Neural cell (in vitro differentiated cells): ENCODE measurements around the gene NOL4L. TPM values are rescaled to one million over a fixed set of nuclear protein-coding genes. Genes with fewer than 3 reads are reported as not detected.

ENCODE experiments used
- H2AFZ ChIP-seq: fragments of 200-600, 300-800 bp; sonication (generic), shearing (Covaris generic); 2 replicates; pipeline ENCODE4 v1.6.0; 2014; ENCODE audit warnings: low read depth, mild to moderate bottlenecking, antibody characterized with exemption, low read length, moderate library complexity
- H3F3A ChIP-seq: fragments of 200-600 bp; shearing (Covaris generic); 2 replicates; pipeline ENCODE4 v1.6.1; 2016; ENCODE audit warnings: mild to moderate bottlenecking, moderate library complexity, mixed read lengths, antibody characterized with exemption, low read length; ENCODE audit not compliant: insufficient read depth, poor library complexity, severe bottlenecking
- H3K27ac ChIP-seq: fragments of 200-600, 300-800 bp; sonication (generic), shearing (Covaris generic); 2 replicates; pipeline ENCODE4 v1.5.1; 2014; ENCODE audit warnings: mild to moderate bottlenecking, low read length, moderate library complexity
- H3K27me3 ChIP-seq: fragments of 300-800, 200-600 bp; sonication (generic), shearing (Covaris generic); 2 replicates; pipeline ENCODE4 v1.6.0; 2014; ENCODE audit warnings: mild to moderate bottlenecking, low read depth, low read length, moderate library complexity; ENCODE audit not compliant: insufficient read depth
- H3K36me3 ChIP-seq: fragments of 300-800, 200-600 bp; sonication (generic), shearing (Covaris generic); 2 replicates; pipeline ENCODE4 v1.5.1; 2014; ENCODE audit warnings: mild to moderate bottlenecking, antibody characterized with exemption, low read length, moderate library complexity; ENCODE audit not compliant: insufficient read depth
- H3K4me2 ChIP-seq: fragments of 300-800, 200-600 bp; sonication (generic), shearing (Covaris generic); 2 replicates; pipeline ENCODE4 v1.6.0; 2014; ENCODE audit warnings: mild to moderate bottlenecking, low read length
- H3K4me3 ChIP-seq: fragments of 300-800, 200-600 bp; sonication (generic), shearing (Covaris generic); 2 replicates; pipeline ENCODE4 v1.5.1; 2014; ENCODE audit warnings: mild to moderate bottlenecking, low read length, moderate library complexity
- H3K79me2 ChIP-seq: fragments of 200-600 bp; shearing (Covaris generic); replicated peaks from 2 replicates; pipeline ENCODE4 v1.6.0; 2014; ENCODE audit warnings: mild to moderate bottlenecking, low read length, moderate library complexity; ENCODE audit not compliant: insufficient read depth
- H3K9ac ChIP-seq: fragments of 300-800, 200-600 bp; sonication (generic), shearing (Covaris generic); 2 replicates; pipeline ENCODE4 v1.6.1; 2016; ENCODE audit warnings: mild to moderate bottlenecking, low read length, mixed read lengths
- H3K9me2 ChIP-seq: fragments of 200-600 bp; shearing (Covaris generic); 2 replicates; pipeline ENCODE4 v1.6.1; 2016; ENCODE audit warnings: mild to moderate bottlenecking, low read length, mixed read lengths; ENCODE audit not compliant: insufficient read depth
- H3K9me3 ChIP-seq: fragments of 200-600, 300-800 bp; sonication (generic), shearing (Covaris generic); 2 replicates; pipeline ENCODE4 v1.6.1; 2016; ENCODE audit warnings: mild to moderate bottlenecking, mixed run types, low read length, moderate library complexity, mixed read lengths
- H4K20me1 ChIP-seq: fragments of 200-600 bp; shearing (Covaris generic); 2 replicates; pipeline ENCODE4 v1.6.1; 2016; ENCODE audit warnings: mild to moderate bottlenecking, mixed run types; ENCODE audit not compliant: insufficient read depth
- EP300 ChIP-seq: fragments of 450-650 bp; conservative IDR thresholded peaks from 2 replicates; pipeline ENCODE4 v1.6.1; 2014; ENCODE audit warnings: antibody characterized with exemption, mild to moderate bottlenecking, moderate library complexity; ENCODE audit not compliant: poor library complexity, severe bottlenecking
- EZH2 ChIP-seq: fragments of 200-600, 300-800 bp; shearing (Covaris generic), sonication (generic); IDR thresholded peaks from 2 replicates; pipeline ENCODE4 v1.6.1; 2014; ENCODE audit warnings: antibody characterized with exemption, low read length, borderline replicate concordance, mild to moderate bottlenecking; ENCODE audit not compliant: insufficient read depth, poor library complexity, severe bottlenecking
- MXI1 ChIP-seq: fragments of 450-650 bp; conservative IDR thresholded peaks from 2 replicates; pipeline ENCODE4 v1.6.1; 2014; ENCODE audit warnings: antibody characterized with exemption, mild to moderate bottlenecking; ENCODE audit not compliant: poor library complexity, severe bottlenecking
- POLR2AphosphoS5 ChIP-seq: IDR thresholded peaks from 2 replicates; pipeline ENCODE4 v1.6.1; 2012
- RAD21 ChIP-seq: fragments of 450-650 bp; conservative IDR thresholded peaks from 2 replicates; pipeline ENCODE4 v1.6.1; 2014; ENCODE audit warnings: antibody characterized with exemption, mild to moderate bottlenecking, moderate library complexity
- SMC3 ChIP-seq: fragments of 450-650 bp; conservative IDR thresholded peaks from 2 replicates; pipeline ENCODE4 v1.6.1; 2014; ENCODE audit warnings: antibody characterized with exemption, mild to moderate bottlenecking, moderate library complexity; ENCODE audit not compliant: poor library complexity
- TAF1 ChIP-seq: IDR thresholded peaks from 2 replicates; pipeline ENCODE4 v1.6.1; 2012; ENCODE audit warnings: low read depth
- polyA plus RNA-seq: library from polyadenylated mRNA; depleted of rRNA; stranded (reverse); fragments of >200 nt; gene quantifications from 2 replicates; pipeline ENCODE4 v1.2.3, GENCODE V29; 2014
- TF ChIP-seq, protein P1 (sequence below): fragments of 450-650 bp; IDR thresholded peaks from 2 replicates; pipeline ENCODE4 v1.5.1; 2014; ENCODE audit warnings: antibody characterized with exemption, mild to moderate bottlenecking, moderate library complexity; ENCODE audit not compliant: poor library complexity, severe bottlenecking
- TF ChIP-seq, protein P2 (sequence below): IDR thresholded peaks from 2 replicates; pipeline ENCODE4 v1.6.1; 2012; ENCODE audit warnings: borderline replicate concordance

NOL4L gene
- polyA plus RNA-seq, 1 donor from 2014 or later, result 20.4 TPM

DNA sequence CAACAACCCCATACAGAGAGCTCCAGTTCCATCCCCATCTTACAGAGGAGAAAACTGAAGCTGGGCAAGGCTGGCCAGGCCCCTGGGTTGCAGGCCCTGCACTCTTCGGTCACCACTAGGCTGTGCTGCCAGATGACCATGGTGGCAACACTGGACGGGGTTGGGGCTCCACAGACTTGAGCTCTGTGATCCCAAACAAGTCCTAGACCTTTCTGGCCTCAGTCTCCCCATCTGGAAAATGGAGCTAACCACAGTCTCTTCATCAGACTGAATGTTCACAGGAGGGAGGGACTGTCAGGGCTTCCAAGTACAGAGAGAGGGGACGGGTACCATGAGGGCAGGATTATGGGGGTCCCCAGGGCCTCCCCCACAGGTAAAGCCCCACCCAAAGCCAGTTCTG, 41.3 kb upstream of the NOL4L start:
- no peaks in the 10 kb centered on the region for H3K27me3 ChIP-seq
- H4K20me1 ChIP-seq, result no peaks in the 10 kb centered on the region
- no peaks in the 10 kb centered on the region for H3K9me3 ChIP-seq
- no peak overlapping the region for H3K9ac ChIP-seq
- H3K9me2 ChIP-seq, result no peaks in the 10 kb centered on the region
- no peaks in the 10 kb centered on the region for H3F3A ChIP-seq
- H3K79me2 ChIP-seq, result no peaks in the 10 kb centered on the region
- no peak overlapping the region for H2AFZ ChIP-seq
- H3K36me3 ChIP-seq, result no peaks in the 10 kb centered on the region
- H3K4me2 ChIP-seq, result no peak overlapping the region
- no peak overlapping the region for H3K27ac ChIP-seq
- no peak for TF ChIP-seq RAD21
- TF ChIP-seq, protein P1, sequence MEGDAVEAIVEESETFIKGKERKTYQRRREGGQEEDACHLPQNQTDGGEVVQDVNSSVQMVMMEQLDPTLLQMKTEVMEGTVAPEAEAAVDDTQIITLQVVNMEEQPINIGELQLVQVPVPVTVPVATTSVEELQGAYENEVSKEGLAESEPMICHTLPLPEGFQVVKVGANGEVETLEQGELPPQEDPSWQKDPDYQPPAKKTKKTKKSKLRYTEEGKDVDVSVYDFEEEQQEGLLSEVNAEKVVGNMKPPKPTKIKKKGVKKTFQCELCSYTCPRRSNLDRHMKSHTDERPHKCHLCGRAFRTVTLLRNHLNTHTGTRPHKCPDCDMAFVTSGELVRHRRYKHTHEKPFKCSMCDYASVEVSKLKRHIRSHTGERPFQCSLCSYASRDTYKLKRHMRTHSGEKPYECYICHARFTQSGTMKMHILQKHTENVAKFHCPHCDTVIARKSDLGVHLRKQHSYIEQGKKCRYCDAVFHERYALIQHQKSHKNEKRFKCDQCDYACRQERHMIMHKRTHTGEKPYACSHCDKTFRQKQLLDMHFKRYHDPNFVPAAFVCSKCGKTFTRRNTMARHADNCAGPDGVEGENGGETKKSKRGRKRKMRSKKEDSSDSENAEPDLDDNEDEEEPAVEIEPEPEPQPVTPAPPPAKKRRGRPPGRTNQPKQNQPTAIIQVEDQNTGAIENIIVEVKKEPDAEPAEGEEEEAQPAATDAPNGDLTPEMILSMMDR, result no peak
- no peak for TF ChIP-seq SMC3
- no peak for TF ChIP-seq EZH2
- TF ChIP-seq MXI1, result no peak
- no peak for TF ChIP-seq TAF1
- TF ChIP-seq EP300, result no peak
- TF ChIP-seq, protein P2, sequence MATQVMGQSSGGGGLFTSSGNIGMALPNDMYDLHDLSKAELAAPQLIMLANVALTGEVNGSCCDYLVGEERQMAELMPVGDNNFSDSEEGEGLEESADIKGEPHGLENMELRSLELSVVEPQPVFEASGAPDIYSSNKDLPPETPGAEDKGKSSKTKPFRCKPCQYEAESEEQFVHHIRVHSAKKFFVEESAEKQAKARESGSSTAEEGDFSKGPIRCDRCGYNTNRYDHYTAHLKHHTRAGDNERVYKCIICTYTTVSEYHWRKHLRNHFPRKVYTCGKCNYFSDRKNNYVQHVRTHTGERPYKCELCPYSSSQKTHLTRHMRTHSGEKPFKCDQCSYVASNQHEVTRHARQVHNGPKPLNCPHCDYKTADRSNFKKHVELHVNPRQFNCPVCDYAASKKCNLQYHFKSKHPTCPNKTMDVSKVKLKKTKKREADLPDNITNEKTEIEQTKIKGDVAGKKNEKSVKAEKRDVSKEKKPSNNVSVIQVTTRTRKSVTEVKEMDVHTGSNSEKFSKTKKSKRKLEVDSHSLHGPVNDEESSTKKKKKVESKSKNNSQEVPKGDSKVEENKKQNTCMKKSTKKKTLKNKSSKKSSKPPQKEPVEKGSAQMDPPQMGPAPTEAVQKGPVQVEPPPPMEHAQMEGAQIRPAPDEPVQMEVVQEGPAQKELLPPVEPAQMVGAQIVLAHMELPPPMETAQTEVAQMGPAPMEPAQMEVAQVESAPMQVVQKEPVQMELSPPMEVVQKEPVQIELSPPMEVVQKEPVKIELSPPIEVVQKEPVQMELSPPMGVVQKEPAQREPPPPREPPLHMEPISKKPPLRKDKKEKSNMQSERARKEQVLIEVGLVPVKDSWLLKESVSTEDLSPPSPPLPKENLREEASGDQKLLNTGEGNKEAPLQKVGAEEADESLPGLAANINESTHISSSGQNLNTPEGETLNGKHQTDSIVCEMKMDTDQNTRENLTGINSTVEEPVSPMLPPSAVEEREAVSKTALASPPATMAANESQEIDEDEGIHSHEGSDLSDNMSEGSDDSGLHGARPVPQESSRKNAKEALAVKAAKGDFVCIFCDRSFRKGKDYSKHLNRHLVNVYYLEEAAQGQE, result no peak
- TF ChIP-seq POLR2AphosphoS5, result no peak
- H3K4me3 ChIP-seq, result no peak overlapping the region

DNA sequence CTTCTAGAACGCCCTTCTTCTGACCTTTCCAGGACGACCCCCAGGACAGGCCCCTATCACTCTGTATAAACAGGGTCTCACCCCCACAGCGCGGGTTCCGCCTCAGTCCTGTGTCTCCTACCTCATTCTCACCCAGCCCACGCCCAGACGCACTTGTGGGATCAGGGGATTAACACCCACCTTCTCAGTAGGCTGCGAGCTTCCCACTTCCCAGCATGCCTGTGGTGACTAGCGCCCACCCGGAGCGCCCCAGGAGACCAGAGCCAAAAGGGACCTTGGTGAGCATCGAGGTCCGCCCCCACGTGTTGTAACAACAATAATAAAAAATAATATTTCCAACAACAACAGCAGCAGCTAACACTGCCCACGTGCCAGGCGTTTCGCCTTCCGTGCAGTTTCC, 40.9 kb upstream of the NOL4L start:
- H3K4me3 ChIP-seq, result no peak overlapping the region
- H3F3A ChIP-seq, result no peaks in the 10 kb centered on the region
- H3K27ac ChIP-seq, result no peak overlapping the region
- no peaks in the 10 kb centered on the region for H3K9me3 ChIP-seq
- TF ChIP-seq EZH2, result no peak
- TF ChIP-seq, protein P2, result no peak
- TF ChIP-seq, protein P1, result no peak
- TF ChIP-seq POLR2AphosphoS5, result no peak
- no peak for TF ChIP-seq RAD21
- TF ChIP-seq TAF1, result no peak
- TF ChIP-seq MXI1, result no peak
- no peak for TF ChIP-seq EP300
- TF ChIP-seq SMC3, result no peak
- H3K27me3 ChIP-seq, result no peaks in the 10 kb centered on the region
- H3K4me2 ChIP-seq, result no peak overlapping the region
- H3K9ac ChIP-seq, result no peak overlapping the region
- no peak overlapping the region for H2AFZ ChIP-seq
- H3K79me2 ChIP-seq, result no peaks in the 10 kb centered on the region
- no peaks in the 10 kb centered on the region for H4K20me1 ChIP-seq
- no peaks in the 10 kb centered on the region for H3K36me3 ChIP-seq
- no peaks in the 10 kb centered on the region for H3K9me2 ChIP-seq
